ENCODE results near the gene IER3.
A peak's percentile ranks its signal among the peaks of the same experiment; 100 is the strongest.

The IER3 gene

GRCh38 chr6:30779850-30780641 lies 35.7 kb upstream of the IER3 start:
- TF ChIP-seq CTCF (IDR thresholded peaks at IDR 0.05; ENCODE audit: unreplicated experiment in 3 of 3), result no peak
- H3K9me3 Mint-ChIP-seq, result peaks cover 7% of the 10 kb centered on the region
- H3K27me3 Mint-ChIP-seq (ENCODE audit: low read depth), result no peaks in the 10 kb centered on the region

GRCh38 chr6:30778001-30778635 lies 33.8 kb upstream of the IER3 start:
- H3K4me3 Mint-ChIP-seq, result peak overlapping the region in 2 of 3 experiments; percentile 4 to 18
- peak overlapping the region; percentile 96 to 99 (median 98) for H3K27ac Mint-ChIP-seq
- no peak for TF ChIP-seq CTCF (IDR thresholded peaks at IDR 0.05; ENCODE audit: unreplicated experiment in 3 of 3)
- peaks cover 7% of the 10 kb centered on the region for H3K9me3 Mint-ChIP-seq
- H3K27me3 Mint-ChIP-seq (ENCODE audit: low read depth), result no peaks in the 10 kb centered on the region
- no peaks in the 10 kb centered on the region for H3K36me3 Mint-ChIP-seq (ENCODE audit: low read depth)
- H3K4me1 Mint-ChIP-seq, result peaks cover 55% of the 10 kb centered on the region

More at GRCh38 chr6:30779850-30780641, 35.7 kb upstream of the IER3 start:
- Mint-ChIP-seq H3K4me1 (peaks cover 50% of the 10 kb centered on the region), H3K27ac (peak overlapping the region; percentile 96 to 99 (median 98)), H3K36me3 (ENCODE audit: low read depth) (no peaks in the 10 kb centered on the region), H3K4me3 (peak overlapping the region in 2 of 3 experiments; percentile 66 to 71)

GRCh38 chr6:30777155-30777485 lies 32.8 kb upstream of the IER3 start:
- Mint-ChIP-seq H3K36me3 (ENCODE audit: low read depth) (no peaks in the 10 kb centered on the region), H3K27me3 (ENCODE audit: low read depth) (no peaks in the 10 kb centered on the region), H3K9me3 (peaks cover 7% of the 10 kb centered on the region), H3K4me1 (peaks cover 48% of the 10 kb centered on the region), H3K4me3 (peak overlapping the region in 1 of 3 experiments; percentile 5), H3K27ac (peak overlapping the region; percentile 39 to 78 (median 72))
- TF ChIP-seq CTCF (IDR thresholded peaks at IDR 0.05; ENCODE audit: unreplicated experiment in 3 of 3), result no peak

GRCh38 chr6:30776390-30777154 lies 32.2 kb upstream of the IER3 start:
- H3K27me3 Mint-ChIP-seq (ENCODE audit: low read depth), result no peaks in the 10 kb centered on the region
- H3K4me1 Mint-ChIP-seq, result peaks cover 43% of the 10 kb centered on the region
- no peak for TF ChIP-seq CTCF (IDR thresholded peaks at IDR 0.05; ENCODE audit: unreplicated experiment in 3 of 3)
- peaks cover 7% of the 10 kb centered on the region for H3K9me3 Mint-ChIP-seq
- H3K36me3 Mint-ChIP-seq (ENCODE audit: low read depth), result no peaks in the 10 kb centered on the region
- H3K4me3 Mint-ChIP-seq, result no peak overlapping the region
- peak overlapping the region in 2 of 3 experiments; percentile 72 to 78 for H3K27ac Mint-ChIP-seq

- Mint-ChIP-seq H3K36me3 (ENCODE audit: low read depth) (no peaks in the 10 kb centered on the region), H3K9me3 (no peaks in the 10 kb centered on the region), H3K27me3 (ENCODE audit: low read depth) (no peaks in the 10 kb centered on the region), H3K27ac (peak overlapping the region in 2 of 3 experiments; percentile 42 to 83), H3K4me3 (no peak overlapping the region), H3K4me1 (peaks cover 35% of the 10 kb centered on the region)
- TF ChIP-seq CTCF (IDR thresholded peaks at IDR 0.05; ENCODE audit: unreplicated experiment in 3 of 3), result no peak
Measured at GRCh38 chr6:30775104-30775503, 30.8 kb upstream of the IER3 start.

All from nephron (organoid).